ENCODE results near the gene GRIA1.

DNA sequence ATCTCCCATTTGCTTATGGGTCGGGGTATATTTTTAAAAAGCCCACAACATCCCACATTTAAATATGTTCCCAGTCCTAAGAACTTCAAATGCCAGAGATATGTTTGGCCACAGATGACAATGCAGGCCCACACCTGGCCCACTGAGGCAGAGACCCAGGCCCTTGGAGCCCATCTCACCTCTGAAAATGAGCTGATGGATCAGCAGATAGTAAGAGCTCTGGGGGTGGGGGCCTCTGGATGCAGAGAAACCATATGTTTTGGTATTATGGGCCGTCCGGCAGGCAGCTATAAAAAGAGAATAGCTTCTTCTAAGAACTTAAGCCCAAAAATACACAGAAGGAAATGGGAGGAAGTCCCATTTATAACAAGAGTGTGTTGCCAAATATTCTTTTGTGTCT lies 256.0 kb downstream of the GRIA1 start:
- TF ChIP-seq, protein P1, sequence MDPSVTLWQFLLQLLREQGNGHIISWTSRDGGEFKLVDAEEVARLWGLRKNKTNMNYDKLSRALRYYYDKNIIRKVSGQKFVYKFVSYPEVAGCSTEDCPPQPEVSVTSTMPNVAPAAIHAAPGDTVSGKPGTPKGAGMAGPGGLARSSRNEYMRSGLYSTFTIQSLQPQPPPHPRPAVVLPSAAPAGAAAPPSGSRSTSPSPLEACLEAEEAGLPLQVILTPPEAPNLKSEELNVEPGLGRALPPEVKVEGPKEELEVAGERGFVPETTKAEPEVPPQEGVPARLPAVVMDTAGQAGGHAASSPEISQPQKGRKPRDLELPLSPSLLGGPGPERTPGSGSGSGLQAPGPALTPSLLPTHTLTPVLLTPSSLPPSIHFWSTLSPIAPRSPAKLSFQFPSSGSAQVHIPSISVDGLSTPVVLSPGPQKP (IDR thresholded peaks at IDR 0.05; ENCODE audit: low read depth, low read length), result no peak
- TF ChIP-seq ATF2 (IDR thresholded peaks at IDR 0.05; ENCODE audit: low read length), result no peak
- no peak for TF ChIP-seq EZH2 (IDR thresholded peaks at IDR 0.05; ENCODE audit: borderline replicate concordance, control insufficient read depth, low read depth, low read length)
- no peak for TF ChIP-seq CBX3 (IDR thresholded peaks at IDR 0.05; ENCODE audit: borderline replicate concordance, low read depth)
- no peak for TF ChIP-seq CEBPB (IDR thresholded peaks at IDR 0.05; ENCODE audit: borderline replicate concordance in 1 of 2, low read depth in 2 of 2, low read length in 2 of 2)
- TF ChIP-seq POLR2A (IDR thresholded peaks at IDR 0.05; ENCODE audit: low read depth, low read length), result no peak
- no peak for TF ChIP-seq POLR2AphosphoS5 (IDR thresholded peaks at IDR 0.05; ENCODE audit: low read length)
- TF ChIP-seq CTCF (IDR thresholded peaks at IDR 0.05 in 2 of 3, conservative IDR thresholded peaks at IDR 0.05 in 1 of 3; ENCODE audit: control insufficient read depth in 2 of 3, extremely low read depth in 1 of 3, insufficient read depth in 1 of 3, low read depth in 3 of 3, low read length in 3 of 3), result no peak
- no peak for TF ChIP-seq RAD21 (IDR thresholded peaks at IDR 0.05; ENCODE audit: insufficient read depth, low read depth, low read length)
- no peak for TF ChIP-seq REST (IDR thresholded peaks at IDR 0.05; ENCODE audit: low read depth, low read length)
- TF ChIP-seq, protein P2, sequence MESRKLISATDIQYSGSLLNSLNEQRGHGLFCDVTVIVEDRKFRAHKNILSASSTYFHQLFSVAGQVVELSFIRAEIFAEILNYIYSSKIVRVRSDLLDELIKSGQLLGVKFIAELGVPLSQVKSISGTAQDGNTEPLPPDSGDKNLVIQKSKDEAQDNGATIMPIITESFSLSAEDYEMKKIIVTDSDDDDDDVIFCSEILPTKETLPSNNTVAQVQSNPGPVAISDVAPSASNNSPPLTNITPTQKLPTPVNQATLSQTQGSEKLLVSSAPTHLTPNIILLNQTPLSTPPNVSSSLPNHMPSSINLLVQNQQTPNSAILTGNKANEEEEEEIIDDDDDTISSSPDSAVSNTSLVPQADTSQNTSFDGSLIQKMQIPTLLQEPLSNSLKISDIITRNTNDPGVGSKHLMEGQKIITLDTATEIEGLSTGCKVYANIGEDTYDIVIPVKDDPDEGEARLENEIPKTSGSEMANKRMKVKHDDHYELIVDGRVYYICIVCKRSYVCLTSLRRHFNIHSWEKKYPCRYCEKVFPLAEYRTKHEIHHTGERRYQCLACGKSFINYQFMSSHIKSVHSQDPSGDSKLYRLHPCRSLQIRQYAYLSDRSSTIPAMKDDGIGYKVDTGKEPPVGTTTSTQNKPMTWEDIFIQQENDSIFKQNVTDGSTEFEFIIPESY (IDR thresholded peaks at IDR 0.05), result no peak
- TF ChIP-seq E2F8 (IDR thresholded peaks at IDR 0.05; ENCODE audit: low read depth, partially characterized antibody), result no peak

Measured in GM12878 (cell line).